GM08714 (cell line): ENCODE data around the gene ITGB4.

Source experiments
- H3K4me3 ChIP-seq: fragments of 200-500 bp; sonication (Bioruptor generic); 2 replicates; pipeline ENCODE4 v1.5.1; 2014; ENCODE audit warnings: mild to moderate bottlenecking, low read length, inconsistent platforms
- ZNF274 ChIP-seq: IDR thresholded peaks from 2 replicates; pipeline ENCODE4 v1.6.1; 2012; ENCODE audit warnings: mild to moderate bottlenecking, low read depth, low read length

The ITGB4 gene

DNA sequence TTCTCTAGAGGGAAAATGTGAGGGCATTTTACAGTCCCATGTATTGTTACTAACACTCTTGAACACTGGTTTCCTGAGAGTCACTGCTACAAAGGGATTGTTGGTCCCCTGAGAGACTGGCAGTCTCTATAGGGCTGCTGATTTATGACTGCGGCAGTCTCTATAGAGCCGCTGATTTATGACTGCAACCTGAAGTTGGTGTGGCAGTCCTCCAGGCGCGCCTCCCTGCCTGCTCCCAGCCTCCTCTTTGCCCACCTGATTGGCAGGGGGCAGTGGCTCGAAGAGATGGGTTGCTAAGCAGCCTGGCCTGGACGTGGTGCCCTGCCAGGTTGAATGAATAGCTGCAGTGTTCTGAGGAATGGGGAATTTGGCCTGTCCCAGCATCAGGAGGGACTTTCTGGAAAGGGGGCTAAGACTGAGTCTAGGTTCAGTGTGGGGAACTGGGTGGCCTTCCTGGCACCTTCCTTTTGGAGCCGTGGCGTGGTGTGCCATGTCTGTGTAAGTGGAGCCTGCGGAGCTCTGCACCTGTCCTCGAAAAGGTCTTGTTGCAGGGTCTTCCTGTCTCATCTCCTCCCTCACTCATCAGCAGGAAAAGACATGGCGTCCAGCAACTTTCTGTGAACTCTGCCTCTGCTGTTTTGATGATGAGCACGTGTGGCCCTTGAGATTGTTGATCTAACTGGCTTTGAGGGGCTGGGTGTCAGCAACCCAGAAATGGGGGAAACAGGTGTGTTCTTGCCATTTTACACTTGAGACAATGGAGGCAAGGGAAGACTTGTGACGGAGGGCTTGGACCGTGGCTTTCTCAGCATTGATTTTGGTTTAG lies 29.2 kb upstream of the ITGB4 start:
- TF ChIP-seq ZNF274: no peak
- no peak overlapping the region for H3K4me3 ChIP-seq

DNA sequence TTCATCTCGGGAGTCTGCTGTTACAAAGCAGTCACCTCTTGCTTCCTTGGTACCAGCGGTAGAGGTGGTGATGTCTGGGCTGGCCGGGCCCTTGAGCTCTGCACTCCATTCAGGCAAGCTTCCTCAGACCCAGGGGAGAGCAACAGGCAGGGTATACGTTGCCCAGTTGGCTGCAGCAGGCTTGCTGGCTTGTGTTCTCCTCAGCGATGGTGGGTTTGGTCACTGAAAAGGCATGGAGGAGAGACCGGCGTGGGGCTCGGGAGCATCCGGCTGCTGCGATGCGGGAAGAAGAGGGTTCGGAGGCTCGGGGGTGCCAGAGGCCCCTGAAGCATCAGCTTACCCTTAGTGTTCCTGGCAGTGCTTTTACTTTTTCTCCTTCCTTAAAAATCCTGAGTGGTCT lies 28.3 kb upstream of the ITGB4 start:
- TF ChIP-seq ZNF274: no peak
- H3K4me3 ChIP-seq: no peak overlapping the region

DNA sequence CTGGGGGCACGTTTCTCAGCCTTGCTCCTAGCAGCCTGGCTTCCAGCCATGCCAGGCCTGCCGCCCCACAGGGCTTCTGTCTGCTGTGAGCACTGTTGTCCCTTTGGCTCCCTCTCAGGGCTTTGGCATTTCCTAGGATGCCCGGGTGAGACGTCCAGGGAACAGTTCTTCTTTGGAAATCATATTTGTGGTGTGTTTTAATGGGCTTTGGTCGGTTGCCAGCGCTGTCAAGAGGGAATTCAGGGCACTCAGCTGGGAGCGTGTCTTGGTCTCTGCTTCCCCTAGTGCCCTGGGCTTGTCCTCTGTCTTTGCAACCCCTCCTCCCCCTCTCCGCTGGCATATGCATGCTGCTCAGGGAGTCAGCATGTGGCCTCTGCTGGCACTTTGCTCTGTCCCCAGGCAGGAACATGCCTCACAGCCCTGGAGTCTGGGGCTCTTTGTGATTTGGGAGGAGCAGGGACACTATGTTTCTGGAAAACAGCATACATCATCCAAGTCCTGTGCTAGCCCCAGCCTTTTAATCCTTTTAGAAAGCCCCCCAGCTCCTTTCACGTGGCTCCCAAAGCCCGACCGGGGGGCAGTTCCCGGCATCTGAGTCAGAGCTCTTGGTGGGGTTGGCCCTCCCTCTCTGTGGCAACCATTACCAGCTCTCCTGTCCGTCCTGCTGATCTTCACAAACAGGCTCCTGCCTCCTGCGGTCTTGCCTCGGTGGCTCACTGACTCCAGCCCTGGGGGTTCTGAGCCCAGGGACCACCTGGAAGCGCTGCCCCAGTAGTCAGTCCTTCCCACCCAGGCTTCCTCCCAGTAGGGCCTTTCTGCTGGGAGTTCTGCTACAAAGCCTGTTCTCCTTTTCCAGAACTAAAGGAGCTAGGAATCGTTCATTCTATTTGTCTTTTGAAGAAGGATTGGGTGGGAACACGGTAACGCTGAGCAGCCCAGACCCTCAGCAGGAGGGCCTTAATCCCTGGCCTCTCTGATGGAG lies 27.5 kb upstream of the ITGB4 start:
- H3K4me3 ChIP-seq: no peak overlapping the region
- TF ChIP-seq ZNF274: no peak

DNA sequence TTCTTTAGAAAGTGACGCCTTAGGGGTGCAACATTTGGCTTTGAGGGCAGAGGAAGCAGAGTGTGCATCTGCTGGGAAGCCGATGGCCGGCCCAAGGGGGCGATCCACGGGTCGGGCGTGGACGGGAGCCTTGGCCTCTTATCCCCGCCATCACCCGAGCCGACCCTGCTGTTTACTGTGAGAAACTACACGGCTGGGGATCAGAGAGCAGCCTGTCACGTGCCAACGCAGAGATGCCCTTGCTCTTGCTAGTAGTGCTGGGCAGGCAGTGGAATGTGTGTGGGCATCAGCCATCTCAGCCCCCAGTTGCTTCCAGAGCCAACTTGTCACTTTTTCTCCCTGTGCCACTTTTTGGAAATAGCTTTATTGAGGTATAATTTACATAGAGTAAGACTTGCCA lies 26.7 kb upstream of the ITGB4 start:
- TF ChIP-seq ZNF274: no peak
- H3K4me3 ChIP-seq: no peak overlapping the region

DNA sequence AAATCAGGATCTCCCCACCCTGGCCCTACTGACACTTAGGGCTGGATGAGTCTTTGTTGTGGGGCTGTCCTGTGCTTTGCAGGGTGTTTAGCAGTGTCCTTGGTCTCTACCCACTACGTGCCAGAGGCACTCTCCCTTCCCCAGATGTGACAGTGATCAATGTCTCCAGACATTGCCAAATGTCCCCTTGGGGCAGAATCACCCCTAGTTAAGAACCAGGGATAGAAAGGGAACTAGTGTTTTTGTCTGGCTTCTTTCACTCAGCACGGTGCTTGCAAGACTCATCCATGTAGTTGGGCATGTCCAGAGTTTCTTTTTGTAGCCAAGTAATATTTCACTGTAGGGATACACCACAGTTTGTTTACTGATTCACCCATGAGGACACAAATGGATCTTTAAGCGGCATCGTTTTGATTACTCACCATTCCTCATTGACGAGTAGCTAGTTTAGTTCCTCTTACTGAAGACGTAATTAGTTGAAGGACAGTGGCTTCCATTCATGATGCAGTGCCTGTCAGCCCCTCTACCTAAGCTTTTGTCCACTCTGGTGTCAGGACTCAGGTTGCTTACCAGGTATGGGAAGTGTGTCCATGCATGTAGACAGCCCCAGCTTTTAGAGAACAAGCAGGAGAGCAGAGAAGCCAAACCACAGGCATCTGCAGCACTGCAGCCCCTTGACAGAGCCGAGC lies 26.0 kb upstream of the ITGB4 start:
- H3K4me3 ChIP-seq: no peak overlapping the region
- no peak for TF ChIP-seq ZNF274

DNA sequence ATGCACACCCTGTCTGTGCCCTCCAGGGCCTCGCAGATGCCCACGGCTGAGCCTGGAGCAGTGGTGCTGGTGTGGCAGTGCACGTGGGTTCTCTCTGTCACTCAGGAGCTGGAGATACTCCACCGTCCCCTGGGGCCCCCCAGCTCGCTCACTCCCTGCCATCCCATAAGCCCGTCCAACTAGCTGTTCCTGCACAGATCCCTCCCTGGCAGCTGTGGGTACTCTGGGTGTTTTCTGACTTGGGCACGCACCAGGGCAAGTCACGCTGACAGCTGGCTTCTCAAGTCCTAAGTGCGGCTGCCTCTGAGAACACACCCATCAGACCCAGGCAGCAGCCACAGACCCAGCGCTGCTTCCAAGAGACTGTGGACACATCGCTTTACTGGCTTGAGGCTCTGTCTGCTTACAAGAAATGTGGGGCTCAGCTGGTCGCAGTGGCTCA lies 25.4 kb upstream of the ITGB4 start:
- TF ChIP-seq ZNF274: no peak
- H3K4me3 ChIP-seq: no peak overlapping the region

DNA sequence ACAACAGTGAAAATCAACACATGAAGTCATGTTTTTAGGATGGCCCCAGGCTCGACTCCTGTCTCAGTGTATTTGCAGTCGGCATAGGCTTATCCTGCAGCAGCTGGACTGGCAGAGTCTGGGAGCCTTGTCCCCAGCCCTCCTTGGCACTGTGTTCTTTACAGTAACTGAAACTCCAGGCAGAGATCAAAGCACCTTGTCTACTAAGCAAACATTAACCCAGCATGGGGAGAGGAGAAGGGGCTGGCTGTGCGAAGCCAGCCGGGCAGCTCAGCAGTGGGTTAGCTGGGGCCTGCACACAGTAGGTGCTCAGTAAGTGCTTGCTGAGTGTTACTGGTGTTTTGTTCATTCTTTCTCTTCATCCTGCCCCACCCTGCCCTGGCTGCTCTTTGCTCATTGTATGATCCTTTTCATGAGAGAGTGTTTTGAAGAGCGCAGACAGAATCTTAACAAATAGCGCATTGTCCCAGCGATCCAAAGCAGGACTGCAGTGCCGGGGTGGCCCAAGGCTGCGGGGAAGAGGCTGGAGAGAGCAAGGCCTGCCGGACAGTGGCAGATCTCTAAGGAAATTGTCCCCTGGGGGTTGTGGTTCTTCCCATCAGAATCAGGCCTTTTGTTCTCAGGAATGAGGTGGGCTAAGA lies 23.5 kb upstream of the ITGB4 start:
- no peak overlapping the region for H3K4me3 ChIP-seq
- no peak for TF ChIP-seq ZNF274

DNA sequence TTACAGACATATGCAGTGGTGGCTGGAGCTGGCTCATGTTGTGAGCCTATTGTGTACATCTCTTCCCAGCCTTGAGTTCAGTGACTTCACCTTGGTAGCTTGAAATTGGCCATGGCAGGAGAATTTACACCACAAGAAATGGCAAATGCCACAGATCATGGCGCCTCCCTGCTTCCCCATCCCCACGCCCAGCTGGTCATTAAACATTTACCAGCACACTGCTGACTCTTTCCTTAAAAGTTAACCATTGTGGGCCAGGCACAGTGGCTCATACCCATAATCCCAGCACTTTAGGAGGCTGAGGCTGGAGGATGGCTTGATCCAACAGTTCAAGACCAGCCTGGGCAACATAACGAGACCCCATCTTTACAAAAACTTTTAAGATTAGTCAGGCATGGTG lies 22.6 kb upstream of the ITGB4 start:
- TF ChIP-seq ZNF274: no peak

DNA sequence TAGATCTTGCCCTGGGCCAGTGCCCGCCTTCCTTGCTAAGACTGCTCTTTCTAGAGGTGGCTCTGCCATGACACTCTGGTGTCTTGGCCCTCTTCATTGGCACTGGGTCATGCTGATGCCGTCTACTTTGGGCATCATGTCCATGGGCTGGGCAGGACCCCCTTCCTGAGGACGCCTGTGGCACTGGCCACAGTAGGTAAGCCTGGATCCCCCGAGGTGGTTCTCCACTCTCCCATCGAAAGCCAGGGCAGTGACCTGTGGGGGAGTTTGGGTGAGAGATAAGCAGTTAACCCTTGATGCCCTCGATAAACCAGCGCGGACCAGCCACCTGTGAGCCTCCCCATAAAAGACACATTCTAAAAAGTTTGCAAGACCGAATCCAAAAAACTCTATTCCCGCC lies 20.0 kb upstream of the ITGB4 start:
- H3K4me3 ChIP-seq: no peak overlapping the region
- no peak for TF ChIP-seq ZNF274

More for the DNA sequence above, 22.6 kb upstream of the ITGB4 start:
- no peak overlapping the region for H3K4me3 ChIP-seq

DNA sequence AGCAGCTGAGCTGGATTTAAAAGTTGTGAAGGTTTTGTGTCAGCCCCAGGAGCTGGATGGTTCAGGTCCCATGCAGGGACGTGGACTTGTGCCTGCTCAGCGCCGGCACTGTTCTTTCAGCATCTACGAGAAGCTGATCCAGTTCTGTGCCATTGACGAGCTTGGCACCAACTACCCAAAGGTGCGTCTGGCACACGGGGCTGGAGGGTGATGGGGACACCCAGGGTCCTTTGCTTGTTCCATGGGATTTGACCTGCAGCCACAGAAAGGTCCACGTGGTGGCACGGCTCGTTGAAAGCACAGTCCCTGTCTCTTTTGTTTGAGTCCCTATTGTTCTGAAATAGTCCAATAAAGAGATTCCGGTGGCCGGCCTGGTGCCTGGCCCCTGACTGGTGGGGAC lies 18.1 kb upstream of the ITGB4 start:
- no peak overlapping the region for H3K4me3 ChIP-seq
- TF ChIP-seq ZNF274: no peak

DNA sequence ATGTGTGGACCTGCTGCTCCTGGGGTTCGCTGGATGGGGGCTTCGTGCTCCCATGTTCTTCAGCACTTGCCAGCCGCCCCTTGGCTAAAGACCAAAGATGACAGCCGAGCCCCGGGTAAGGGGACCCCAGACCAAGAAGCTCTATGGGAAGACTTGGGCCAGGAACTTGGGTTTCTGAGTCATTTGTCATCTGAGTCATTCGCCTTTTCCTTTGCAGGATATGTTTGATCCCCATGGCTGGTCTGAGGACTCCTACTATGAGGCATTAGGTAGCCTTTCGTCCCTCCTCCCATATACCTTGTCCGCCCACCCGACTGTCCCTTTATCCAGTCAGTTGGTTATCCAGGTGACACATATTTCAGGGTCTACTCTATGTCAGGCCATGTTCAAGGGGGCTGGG lies 17.7 kb upstream of the ITGB4 start:
- no peak overlapping the region for H3K4me3 ChIP-seq
- TF ChIP-seq ZNF274: no peak

DNA sequence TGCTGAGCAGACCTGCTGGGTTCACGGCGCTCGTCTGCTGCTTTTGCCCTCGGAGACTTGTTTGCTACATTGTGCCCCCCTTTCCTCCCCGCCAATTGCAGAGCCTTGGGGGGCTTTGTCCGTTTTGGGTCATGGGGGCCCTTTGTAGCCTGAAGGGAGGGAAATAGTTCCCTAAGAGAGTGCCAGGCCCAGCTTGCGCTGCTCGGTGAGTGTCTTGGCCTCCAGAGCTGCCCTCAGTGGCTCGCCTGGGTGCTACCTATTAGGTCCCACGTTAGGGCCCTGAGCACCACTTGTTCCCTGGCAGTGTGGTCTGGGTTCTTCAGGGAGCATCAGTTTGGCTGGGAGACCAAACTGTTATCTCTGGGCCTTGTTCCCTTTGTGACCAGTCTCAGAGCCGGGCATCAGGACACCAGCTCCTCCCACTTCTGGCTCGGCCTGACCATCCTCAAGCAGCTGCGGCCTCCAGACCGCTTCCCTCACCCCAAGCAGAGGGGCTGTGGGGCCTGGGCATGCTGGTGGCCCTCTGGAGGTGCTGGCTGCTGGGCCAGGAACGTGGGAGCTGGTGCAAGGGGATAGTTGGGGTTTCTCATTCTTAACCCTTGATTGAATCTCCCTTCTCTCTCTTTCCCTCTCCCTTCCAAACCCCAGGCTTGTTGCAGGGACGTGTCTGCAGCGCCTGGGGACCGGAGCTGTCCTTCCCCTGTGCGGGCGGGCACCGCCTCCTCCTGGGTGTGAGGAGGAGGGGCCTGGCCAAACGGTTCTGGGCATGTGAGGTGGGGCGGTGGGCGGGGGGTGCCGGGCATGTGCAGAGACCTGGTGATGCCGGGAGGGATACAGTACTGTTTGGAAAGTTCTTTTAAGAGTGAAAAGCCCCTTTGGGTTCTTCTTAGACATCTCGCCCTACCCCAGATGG lies 16.0 kb upstream of the ITGB4 start:
- no peak overlapping the region for H3K4me3 ChIP-seq
- no peak for TF ChIP-seq ZNF274
